ENCODE measurements around the gene ELL. TPM values are rescaled to one million over a fixed set of nuclear protein-coding genes. Genes with fewer than 3 reads are reported as not detected.

Gene ELL
- total RNA-seq, 1 experiment from 2014 or later, result 18.6 TPM

DNA sequence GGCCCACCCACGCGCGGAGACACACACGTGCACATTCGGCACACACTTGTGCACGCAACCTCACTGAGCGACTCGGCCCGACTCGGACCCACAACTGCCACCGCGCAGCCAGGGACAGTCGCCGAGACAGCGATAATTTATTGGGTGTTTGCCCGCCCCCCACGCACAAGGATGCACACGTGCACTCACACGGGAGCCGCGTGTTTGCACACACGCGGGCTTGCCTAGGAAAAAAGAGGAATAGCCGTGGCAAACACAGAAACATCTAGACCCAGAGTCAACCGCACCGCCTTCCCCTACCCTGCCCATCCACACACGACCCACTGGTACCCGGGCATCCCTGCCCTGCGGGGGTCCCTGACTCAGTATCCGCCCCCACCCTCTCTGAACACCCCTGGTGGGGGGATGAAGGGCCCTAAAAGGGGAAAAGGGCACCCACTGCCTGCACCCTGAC is 103.8 kb downstream of the ELL start:
- in situ Hi-C loops (cut with HindIII; ENCODE audit: low pct_unique_long_range_greater_than_20kb, low sequenced_read_pairs) (no loop called here), intact Hi-C loops (cut with micrococcal nuclease; ENCODE audit: unreplicated experiment) (no loop called here)
- no TSS peak for BruUV-seq (replicated peaks)
- peaks cover 40% of the 10 kb centered on the region for H3K4me1 ChIP-seq (ENCODE audit: control insufficient read depth, insufficient read depth, low read length)
- no peaks in the 10 kb centered on the region for H3K27me3 ChIP-seq (ENCODE audit: control insufficient read depth, insufficient read depth, low read length)
- ATAC-seq (no peak), DNase-seq (ENCODE audit: low read depth, low spot score) (no peak)
- TF ChIP-seq TCF7L2 (IDR thresholded peaks at IDR 0.05; ENCODE audit: low read depth, low read length) (no peak), SIN3A (IDR thresholded peaks at IDR 0.05; ENCODE audit: borderline replicate concordance, insufficient read depth, low read depth, low read length) (no peak), POLR2AphosphoS5 (IDR thresholded peaks at IDR 0.05; ENCODE audit: low read depth, low read length) (no peak)
- TF ChIP-seq, protein P1, sequence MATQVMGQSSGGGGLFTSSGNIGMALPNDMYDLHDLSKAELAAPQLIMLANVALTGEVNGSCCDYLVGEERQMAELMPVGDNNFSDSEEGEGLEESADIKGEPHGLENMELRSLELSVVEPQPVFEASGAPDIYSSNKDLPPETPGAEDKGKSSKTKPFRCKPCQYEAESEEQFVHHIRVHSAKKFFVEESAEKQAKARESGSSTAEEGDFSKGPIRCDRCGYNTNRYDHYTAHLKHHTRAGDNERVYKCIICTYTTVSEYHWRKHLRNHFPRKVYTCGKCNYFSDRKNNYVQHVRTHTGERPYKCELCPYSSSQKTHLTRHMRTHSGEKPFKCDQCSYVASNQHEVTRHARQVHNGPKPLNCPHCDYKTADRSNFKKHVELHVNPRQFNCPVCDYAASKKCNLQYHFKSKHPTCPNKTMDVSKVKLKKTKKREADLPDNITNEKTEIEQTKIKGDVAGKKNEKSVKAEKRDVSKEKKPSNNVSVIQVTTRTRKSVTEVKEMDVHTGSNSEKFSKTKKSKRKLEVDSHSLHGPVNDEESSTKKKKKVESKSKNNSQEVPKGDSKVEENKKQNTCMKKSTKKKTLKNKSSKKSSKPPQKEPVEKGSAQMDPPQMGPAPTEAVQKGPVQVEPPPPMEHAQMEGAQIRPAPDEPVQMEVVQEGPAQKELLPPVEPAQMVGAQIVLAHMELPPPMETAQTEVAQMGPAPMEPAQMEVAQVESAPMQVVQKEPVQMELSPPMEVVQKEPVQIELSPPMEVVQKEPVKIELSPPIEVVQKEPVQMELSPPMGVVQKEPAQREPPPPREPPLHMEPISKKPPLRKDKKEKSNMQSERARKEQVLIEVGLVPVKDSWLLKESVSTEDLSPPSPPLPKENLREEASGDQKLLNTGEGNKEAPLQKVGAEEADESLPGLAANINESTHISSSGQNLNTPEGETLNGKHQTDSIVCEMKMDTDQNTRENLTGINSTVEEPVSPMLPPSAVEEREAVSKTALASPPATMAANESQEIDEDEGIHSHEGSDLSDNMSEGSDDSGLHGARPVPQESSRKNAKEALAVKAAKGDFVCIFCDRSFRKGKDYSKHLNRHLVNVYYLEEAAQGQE (IDR thresholded peaks at IDR 0.05; ENCODE audit: insufficient read depth in 1 of 2, low read depth in 2 of 2, low read length in 1 of 2), result no peak
- TF ChIP-seq, protein P2, sequence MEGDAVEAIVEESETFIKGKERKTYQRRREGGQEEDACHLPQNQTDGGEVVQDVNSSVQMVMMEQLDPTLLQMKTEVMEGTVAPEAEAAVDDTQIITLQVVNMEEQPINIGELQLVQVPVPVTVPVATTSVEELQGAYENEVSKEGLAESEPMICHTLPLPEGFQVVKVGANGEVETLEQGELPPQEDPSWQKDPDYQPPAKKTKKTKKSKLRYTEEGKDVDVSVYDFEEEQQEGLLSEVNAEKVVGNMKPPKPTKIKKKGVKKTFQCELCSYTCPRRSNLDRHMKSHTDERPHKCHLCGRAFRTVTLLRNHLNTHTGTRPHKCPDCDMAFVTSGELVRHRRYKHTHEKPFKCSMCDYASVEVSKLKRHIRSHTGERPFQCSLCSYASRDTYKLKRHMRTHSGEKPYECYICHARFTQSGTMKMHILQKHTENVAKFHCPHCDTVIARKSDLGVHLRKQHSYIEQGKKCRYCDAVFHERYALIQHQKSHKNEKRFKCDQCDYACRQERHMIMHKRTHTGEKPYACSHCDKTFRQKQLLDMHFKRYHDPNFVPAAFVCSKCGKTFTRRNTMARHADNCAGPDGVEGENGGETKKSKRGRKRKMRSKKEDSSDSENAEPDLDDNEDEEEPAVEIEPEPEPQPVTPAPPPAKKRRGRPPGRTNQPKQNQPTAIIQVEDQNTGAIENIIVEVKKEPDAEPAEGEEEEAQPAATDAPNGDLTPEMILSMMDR (IDR thresholded peaks at IDR 0.05), result no peak
- H3K4me3 ChIP-seq (ENCODE audit: low read depth in 2 of 2, low read length in 2 of 2), result peak overlapping the region; percentile 7 to 60; a peak in 2 of 4 replicates
- peak overlapping the region; percentile 86 for H3K27ac ChIP-seq (ENCODE audit: low read length)
- CTCF ChIA-PET, result no interaction called here
- no peaks in the 10 kb centered on the region for H3K9me3 ChIP-seq (ENCODE audit: control insufficient read depth, insufficient read depth, low read depth, low read length)
- peaks cover 2% of the 10 kb centered on the region; the same call in 1 of the 2 replicates for H3K36me3 ChIP-seq (ENCODE audit: control insufficient read depth, insufficient read depth, low read length)
- POLR2A ChIA-PET, result interaction anchor here (0.5 to 1.0 kb wide), 3 partner anchors 30 to 136 kb away, joined by 3 to 10 read pairs (median 5); no protein-coding TSS in a partner anchor

DNA sequence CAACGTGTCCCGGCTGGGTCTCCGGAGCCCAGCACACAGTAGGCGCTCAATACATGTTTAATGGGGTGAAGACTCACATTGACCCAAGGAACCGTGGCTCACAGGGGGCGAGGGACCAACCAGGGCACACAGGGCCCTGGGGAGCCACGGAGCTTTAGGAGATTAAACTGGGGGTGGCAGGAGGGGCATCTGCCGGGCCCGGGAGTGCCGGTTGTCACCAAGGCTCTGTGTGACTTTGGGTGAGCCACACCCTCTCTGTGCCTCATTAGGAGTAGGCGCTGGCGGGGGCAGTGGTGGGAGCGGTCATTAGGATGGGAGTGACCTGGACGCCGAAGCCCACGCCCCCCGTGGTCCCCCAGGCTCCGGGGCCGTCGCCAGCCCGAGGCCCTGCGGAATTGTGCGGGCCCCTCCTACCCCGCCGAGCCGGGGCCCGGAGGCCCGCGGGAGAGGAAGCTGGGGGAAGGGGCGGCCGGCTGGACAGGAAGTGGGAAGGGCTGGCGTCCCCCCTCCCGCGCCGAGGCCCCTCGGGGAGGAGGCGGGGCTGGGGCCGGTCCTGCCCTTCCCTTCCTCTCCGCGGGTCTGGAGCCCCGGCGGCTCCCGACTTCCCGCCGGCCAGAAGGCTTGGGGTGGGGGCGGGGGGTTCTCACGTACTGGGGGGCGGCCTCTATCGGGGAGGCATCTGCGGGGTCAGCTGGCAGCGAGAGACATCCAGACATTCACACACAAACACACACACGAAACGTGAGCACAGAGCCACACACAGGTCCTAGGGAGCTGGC is 104.4 kb downstream of the ELL start:
- peak overlapping the region; percentile 37 to 60 for H3K4me3 ChIP-seq (ENCODE audit: low read depth in 2 of 2, low read length in 2 of 2)
- POLR2A ChIA-PET, result interaction anchor here (0.6 to 1.0 kb wide), 4 partner anchors 29 to 165 kb away, joined by 3 to 10 read pairs (median 3); no protein-coding TSS in a partner anchor
- ATAC-seq, result peak; percentile 55
- DNase-seq (ENCODE audit: low read depth, low spot score), result no peak
- CTCF ChIA-PET, result no interaction called here
- no TSS peak for BruUV-seq (replicated peaks)
- H3K27me3 ChIP-seq (ENCODE audit: control insufficient read depth, insufficient read depth, low read length), result no peaks in the 10 kb centered on the region
- peaks cover 2% of the 10 kb centered on the region; the same call in 1 of the 2 replicates for H3K36me3 ChIP-seq (ENCODE audit: control insufficient read depth, insufficient read depth, low read length)
- no peak for TF ChIP-seq TCF7L2 (IDR thresholded peaks at IDR 0.05; ENCODE audit: low read depth, low read length)
- no peak for TF ChIP-seq SIN3A (IDR thresholded peaks at IDR 0.05; ENCODE audit: borderline replicate concordance, insufficient read depth, low read depth, low read length)
- TF ChIP-seq, protein P2 (IDR thresholded peaks at IDR 0.05), result no peak
- TF ChIP-seq, protein P1 (IDR thresholded peaks at IDR 0.05; ENCODE audit: insufficient read depth in 1 of 2, low read depth in 2 of 2, low read length in 1 of 2), result no peak
- no peak for TF ChIP-seq POLR2AphosphoS5 (IDR thresholded peaks at IDR 0.05; ENCODE audit: low read depth, low read length)
- H3K9me3 ChIP-seq (ENCODE audit: control insufficient read depth, insufficient read depth, low read depth, low read length), result no peaks in the 10 kb centered on the region
- in situ Hi-C loops (cut with HindIII; ENCODE audit: low pct_unique_long_range_greater_than_20kb, low sequenced_read_pairs), result no loop called here
- H3K27ac ChIP-seq (ENCODE audit: low read length), result peak overlapping the region; percentile 95
- intact Hi-C loops (cut with micrococcal nuclease; ENCODE audit: unreplicated experiment), result no loop called here
- peaks cover 40% of the 10 kb centered on the region for H3K4me1 ChIP-seq (ENCODE audit: control insufficient read depth, insufficient read depth, low read length)
